ENCODE data around the gene HSPA12A.
"Not testable (repeated sequence)": the region's sequence is repeated elsewhere in the genome, so short reads cannot be mapped to it uniquely, and the experiment has no call there.

The HSPA12A gene

GRCh38 chr10:116719804-116720203, 22.6 kb downstream of the HSPA12A start:
- no peak for DNase-seq

- no peak for DNase-seq
These were observed 24.3 kb downstream of the HSPA12A start for GRCh38 chr10:116718058-116718457.

DNA sequence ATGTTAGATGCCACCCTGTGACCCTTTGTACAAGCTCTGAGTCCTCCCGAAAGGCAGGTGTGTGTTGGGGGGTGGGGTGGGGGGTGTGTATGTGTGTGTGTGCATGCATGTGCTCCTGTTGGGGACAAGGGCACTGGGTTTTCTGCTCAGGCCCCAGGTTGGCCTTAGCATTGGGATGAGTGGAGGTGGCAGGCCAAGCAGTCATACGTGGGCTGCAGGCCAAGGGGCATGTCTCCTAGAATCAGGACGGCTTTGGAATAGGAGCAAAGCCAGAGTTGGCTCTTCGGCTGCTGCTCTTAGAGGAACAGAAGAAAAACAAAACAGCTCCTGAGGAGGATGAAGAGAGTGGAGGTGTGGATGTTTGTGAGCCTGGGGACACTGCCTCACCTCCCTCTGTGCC, 26.0 kb downstream of the HSPA12A start:
- no peak for DNase-seq

DNA sequence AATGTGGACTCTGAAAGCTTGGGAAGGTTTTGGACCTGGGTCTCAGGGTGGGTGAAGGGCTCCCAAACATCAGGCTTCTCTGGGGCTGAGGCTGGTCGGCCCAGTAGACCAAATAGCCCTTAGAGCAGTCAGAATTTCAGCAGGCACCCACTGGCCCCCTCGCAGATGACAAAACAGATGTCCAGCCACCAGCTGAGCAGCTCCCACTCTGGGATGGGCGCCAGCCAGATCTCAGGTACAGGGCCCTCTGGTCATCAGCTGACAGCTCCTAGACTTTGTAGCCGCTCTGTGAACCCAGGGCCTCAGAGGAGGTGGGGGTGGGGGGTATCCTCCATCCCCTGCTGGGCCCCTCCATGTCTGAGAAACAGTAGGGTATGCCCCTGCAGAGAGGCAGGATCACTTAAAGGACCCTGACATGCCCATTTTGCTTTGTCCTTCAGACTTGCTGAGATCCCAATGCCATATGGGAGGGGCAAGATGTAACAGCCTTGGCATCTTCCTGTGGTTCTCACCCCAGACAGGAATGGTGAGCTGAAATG, 26.5 kb downstream of the HSPA12A start:
- no peak for DNase-seq

DNA sequence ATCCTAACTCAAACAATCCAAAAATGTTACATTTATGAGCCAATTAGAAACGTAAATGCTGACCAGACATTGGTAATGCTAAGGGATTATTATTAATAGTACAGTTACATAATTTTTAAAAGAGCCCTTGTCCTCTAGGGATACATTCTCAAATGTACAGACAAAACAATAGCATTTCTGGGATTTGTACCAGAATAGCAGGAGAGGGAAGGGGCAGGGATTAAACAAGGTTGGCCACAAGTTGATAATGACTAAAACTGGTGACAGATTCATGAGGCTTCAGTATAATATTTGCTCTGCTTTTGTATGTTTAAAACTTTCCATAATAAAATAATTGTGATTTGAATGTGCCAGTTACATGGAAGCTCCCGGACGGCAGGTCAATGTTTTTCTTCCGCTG, 27.0 kb downstream of the HSPA12A start:
- DNase-seq, result no peak

DNA sequence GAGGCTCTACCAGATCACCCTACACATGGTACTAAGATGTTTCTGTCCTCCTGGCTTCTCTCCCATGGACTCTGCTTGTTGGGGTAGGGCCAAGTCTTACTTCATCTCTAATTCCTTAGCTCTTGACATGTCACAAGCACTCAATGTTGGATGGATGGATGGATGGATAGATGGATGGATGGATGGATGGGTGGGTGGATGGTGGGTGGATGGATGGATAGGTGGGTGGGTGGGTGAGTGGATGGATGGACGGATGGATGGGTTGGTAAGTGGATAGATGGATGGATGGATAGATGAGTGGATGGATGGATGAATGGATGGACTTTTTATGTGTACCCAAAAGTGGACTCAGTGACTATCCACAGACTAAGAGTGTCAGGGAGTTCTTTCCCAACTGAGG, 28.5 kb downstream of the HSPA12A start:
- no peak for DNase-seq

GRCh38 chr10:116712989-116713543, 29.3 kb downstream of the HSPA12A start:
- DNase-seq, result no peak

DNA sequence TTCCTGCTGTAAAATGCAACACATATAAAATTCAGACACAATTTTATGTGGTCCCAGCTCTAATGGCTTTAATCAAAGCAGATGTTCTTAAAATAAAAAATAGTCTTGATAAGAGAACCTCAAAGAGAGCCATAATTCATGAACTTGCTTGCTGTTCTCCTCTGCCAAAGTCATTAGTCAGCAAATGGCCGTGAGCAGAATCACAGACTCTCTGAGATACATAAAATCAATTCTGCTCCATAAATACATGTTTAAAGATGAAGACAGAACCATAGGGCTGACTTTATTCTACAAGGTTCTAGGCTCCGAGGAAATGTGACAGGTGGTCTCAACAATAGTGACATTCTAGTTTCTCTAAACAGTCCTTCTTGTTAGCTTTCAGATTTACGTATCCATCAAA, 29.8 kb downstream of the HSPA12A start:
- no peak for DNase-seq

DNA sequence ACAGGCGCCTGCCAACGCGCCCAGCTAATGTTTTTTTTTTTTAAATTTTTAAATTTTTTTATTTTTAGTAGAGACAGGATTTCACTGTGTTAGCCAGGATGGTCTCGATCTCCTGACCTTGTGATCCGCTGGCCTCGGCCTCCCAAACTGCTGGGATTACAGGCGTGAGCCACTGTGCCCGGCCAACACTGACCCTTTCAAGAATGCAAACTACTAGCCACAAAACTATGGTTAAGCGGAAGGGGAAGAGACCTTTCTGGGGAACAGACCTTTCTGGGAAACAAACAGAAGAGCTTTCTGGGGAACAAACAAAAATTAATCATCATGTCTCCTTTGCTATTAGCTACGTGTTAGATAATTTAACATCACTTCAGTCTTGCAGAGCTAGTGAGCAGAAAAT, 30.6 kb downstream of the HSPA12A start:
- not testable (repeated sequence) for DNase-seq

DNA sequence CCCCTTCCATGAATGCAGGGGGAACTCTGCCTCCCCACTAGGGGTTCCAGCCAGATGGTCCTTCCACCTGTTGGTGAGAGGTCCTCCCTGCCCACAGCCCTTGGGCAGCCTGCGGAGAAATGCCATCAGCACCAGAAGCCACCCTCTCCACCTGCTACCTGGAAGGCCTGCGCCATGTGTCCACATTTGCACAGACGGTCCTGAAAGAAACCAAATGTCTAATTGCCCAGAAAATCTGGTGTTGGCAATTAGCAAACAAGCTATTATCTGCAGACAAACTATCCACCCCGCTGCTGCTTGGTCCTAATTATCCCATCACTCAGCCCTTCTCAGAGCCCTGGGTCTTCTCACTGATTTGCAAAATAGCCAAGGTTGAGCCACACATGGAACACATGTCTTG, 32.3 kb downstream of the HSPA12A start:
- DNase-seq, result no peak

- DNase-seq, result no peak
These were observed 33.5 kb downstream of the HSPA12A start for GRCh38 chr10:116708877-116709276.

DNA sequence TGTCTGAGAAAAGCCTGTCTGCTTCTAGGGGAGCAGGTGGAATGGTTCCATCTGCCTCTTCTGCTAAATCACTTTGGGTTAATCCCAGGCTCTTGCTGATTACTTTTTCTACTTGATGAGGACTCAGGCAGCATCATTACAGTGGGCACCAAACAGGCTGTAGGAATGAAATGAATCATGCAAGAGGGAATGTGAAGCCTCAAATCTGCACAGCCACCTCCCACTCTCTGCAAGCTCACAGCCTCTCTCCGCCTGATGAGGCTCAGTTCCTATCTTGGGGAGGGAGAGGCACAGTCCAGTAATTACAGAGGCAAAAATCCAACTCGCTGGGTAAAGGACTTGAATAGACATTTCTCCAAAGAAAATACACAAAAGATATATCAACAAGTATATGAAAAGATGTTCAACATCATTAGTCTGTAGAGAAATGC, 34.0 kb downstream of the HSPA12A start:
- peak in 21 of 56 donors; percentile 13 to 77 (median 29) for DNase-seq

DNA sequence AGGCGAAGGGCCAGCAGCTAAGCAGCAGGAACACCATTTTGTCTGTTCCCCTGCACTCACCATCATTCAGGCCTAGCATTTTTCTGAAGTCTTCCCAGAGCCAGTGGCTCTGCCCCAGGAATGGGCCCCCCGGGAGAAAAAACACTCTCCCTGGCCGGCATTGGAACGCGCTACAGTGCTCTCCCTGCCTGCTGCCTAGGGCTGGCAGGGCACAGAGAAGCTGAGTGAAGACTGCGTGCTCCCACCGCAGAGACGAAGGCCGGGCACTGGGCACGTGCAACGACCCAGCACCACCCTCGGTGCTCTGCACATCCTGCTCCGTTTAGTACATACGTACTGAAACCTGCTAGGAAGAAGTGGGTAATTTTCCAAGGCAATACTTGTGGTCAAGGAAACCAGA, 34.4 kb downstream of the HSPA12A start:
- no peak for DNase-seq

DNA sequence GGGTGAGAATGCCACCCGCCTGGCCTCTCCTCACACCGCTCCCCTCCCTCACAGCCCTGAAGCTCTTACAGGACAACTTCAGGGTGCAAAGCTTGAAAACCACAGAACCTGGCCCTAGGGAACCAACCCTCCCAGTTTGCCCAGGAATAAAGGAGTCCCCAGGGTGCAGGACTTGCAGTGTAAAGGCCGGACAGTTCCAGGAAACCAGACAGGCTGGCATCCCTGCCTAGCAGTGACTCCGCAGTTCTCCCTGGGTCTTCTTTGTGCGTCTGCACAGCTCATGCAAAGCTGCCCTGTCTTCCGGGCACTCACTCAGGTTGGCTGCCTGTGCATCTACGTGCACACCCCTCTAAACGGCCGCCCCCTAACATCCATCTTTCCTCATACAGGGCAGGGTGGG, 36.1 kb downstream of the HSPA12A start:
- no peak for DNase-seq

- DNase-seq, result no peak
These were observed 36.9 kb downstream of the HSPA12A start for GRCh38 chr10:116705498-116705897.

DNA sequence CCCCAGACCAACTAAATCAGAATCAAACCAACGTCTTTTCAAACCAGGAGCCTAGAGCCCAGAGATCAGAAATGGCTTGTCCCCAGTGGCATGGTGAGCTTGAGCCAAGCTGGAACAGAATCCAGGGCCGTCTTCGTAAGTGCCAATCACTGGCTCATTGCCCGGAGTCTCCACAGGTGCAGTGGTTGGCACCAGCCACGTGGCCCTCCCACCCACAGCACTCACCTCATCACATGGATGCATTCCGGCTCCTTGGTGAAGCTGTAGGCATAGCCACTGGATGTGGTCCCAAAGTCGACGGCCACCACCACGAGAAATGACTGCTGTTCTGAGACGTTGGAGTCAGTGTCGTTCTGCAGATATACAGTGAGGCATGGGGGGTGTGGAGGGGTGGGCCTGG, 37.4 kb downstream of the HSPA12A start:
- DNase-seq, result no peak

DNA sequence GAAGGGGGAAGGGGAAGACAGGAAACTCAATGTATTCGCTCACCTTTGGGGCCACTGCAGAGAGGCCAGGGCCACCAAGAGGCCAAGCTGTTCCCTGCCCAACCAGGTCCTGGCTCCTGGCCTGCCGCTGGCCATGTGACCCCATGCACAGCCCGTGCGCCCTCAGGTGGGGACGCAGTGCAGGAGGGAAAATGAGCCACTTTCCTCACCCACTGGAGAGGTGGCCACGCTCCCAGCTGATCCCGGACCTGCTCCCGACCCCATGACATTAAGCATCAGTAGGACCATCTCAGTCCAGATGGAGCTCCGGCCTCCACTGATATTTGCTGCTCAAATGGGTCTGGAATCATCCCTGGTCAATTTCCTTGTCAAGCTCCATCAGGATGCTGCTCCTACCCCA, 40.2 kb downstream of the HSPA12A start:
- no peak for DNase-seq

GRCh38 chr10:116699471-116700150, 42.8 kb downstream of the HSPA12A start:
- DNase-seq, result no peak

- peak in 1 of 56 donors; percentile 12 for DNase-seq
These were observed 43.3 kb downstream of the HSPA12A start for GRCh38 chr10:116699049-116699448.

- DNase-seq, result no peak
These were observed 44.0 kb downstream of the HSPA12A start for GRCh38 chr10:116698364-116698763.

DNA sequence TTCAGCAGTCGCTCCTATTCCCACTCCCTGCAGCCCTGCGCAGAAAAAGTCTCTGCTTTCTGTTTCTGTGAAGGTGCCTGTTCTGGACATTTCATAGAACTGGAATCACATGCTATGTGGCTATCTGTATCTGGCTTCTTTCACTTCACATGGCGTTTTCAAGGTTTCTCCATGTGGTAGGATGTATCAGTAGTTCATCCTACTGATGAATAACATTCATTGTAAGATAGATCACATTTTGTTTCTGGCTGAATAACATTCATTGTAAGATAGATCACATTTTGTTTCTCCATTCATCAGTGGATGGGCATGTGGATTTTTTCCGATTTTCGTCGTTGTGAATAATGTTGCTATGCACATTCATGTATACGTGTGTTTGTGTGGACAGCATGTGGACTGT, 44.5 kb downstream of the HSPA12A start:
- no peak for DNase-seq

DNA sequence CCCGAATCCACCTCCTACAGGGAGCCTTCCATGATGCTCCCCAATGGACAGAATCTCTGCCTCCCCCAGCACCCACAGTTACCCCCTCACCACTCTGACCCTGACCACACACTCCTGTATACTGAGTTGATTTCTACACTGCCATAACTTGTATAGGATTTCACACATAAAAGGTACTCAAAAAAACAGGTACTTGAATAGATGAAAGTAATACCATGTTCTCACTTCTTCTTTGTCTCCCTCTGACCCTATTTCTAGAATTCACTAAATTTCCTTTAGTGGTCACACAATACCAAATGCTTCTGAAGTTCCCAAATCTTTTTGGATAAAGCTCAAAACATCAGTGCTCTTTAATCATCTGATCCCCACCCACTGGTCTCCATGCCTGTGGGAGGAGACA, 45.4 kb downstream of the HSPA12A start:
- DNase-seq, result no peak

DNA sequence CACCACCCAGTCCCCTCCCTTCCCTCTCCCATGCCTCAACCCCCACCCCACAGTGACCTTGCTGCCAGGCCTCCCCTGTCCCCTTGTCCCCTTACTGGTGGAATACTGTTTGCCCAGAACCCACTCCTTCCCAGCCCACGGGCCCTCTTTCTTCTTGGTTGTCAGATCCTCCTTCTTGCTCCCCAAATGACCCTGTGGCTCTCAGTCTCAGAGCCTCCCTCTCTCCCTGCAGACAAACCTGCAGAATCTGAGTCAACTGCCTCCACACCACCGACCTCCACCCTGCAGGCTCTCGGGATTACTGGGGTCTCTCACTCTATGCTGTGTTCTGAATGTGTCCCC, 47.5 kb downstream of the HSPA12A start:
- DNase-seq, result no peak
